HG02610 (cell line): ENCODE measurements around the gene PRKCE.
A peak's percentile ranks its signal among the peaks of the same experiment; 100 is the strongest.

Source experiments
- ATAC-seq: cut with Tn5 transposase; IDR thresholded peaks from one replicate; pipeline ENCODE4 v1.9.1; 2021; ENCODE audit warnings: mild to moderate bottlenecking, moderate library complexity; ENCODE audit not compliant: unreplicated experiment

PRKCE gene

DNA sequence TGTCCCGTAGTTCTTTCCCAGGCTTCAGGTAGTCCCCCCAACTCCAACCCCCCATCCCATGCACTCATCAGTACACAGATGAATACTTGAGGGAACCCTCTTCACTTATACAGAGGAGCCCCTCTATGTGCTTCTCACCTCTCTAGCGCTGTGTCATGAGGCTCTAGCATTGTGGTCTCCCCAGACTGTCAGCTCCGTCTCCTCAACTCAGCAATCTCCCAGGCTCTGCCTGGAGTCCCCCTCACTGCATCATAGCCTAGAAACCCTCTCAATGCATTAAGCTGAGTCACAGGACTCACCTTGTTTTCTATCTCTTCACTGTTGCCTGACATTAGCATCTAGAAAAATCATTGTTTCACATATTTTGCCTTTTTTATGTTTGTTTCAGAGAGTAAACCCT, 20.2 kb upstream of the PRKCE start:
- ATAC-seq: no peak

DNA sequence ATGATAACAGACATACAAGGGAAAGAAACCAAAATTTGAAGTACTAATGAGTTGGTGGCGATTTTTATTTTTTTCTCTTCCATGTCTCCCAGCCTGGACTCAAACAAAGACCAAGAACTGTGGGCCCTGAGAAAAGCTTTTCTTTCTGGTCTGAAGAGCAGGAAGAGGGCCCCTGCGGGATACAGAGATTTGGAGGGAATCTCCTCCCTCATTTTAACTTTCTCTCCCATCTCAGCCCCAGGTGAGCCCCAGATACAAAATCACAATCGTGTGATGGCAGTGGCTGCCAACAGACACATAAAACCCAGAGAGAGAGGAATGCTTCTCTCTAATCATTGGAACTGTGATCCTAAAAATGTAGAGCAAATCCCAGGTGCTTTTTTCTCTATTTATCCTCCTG, 19.5 kb upstream of the PRKCE start:
- no peak for ATAC-seq

DNA sequence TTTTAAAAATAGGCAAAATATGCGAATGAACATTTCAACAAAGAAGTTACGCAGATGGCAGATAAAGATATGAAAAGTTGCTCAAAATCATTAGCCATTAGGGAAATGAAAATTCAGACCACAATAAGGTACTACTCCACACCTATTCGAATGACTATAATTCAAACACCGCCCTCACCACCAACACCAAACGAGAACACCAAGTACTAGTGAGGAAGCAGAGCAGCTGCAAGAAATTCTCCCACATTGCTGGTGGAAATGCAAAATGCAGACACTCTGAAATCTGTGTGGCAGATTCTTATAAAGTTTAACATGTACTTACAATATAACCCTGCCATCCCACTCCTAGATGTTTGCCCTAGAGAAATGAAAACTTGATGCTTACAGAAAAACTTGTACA, 17.3 kb upstream of the PRKCE start:
- no peak for ATAC-seq

DNA sequence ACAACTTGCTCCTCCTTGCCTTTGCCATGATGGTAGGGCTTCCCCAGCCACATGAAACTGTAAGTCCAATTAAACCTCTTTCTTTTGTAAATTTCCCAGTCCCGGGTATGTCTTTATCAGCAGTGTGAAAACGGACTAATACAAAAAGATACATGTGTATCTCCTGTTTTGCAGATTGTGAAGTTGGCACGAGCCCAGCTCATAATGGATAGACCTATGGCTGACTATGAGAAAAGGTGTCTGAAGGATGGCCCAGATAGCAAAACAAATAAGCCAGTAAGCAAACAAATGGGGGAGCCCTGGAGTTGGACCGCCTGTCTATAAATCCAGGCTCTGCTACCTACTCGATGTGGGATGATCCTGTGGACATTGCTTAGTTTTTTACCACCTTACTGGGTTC, 15.5 kb upstream of the PRKCE start:
- no peak for ATAC-seq

DNA sequence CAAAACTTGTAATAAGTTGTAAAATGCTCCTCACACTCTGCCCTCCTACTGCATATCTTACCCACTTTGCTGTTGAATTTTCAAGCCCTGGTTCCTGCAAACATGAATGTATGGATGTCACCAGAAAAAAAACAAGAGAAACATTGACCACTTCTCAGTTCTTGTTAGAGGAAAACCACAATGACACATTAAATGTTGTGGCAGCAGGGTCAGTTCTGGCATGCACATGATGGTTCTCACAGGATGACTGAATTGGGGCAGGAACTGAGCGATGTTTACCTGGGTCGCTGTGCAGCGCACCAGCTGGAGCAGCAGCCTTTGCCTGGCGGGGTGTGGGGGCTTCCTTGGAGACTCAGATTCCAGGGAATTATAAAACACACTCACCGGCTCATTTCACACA, 14.0 kb upstream of the PRKCE start:
- ATAC-seq: peak; percentile 83

DNA sequence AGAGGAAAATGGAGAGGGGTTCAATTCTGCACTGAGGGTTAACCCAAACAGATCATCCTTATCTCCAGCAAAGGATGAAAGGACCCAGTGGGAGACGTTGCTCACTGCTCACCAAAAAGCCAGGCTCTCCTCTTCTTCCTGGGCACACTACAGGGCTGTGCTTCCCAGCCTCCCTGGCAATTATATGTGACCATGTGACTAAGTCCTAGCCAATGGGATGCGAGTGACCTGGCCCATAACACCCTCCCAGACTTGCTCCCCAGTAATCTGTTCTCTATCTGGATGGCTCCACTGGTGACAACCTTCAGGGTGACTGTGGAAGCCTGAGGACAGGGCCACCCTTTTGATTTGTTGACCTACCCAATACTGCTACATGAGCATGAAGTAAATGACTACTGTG, 10.9 kb upstream of the PRKCE start:
- ATAC-seq: no peak

DNA sequence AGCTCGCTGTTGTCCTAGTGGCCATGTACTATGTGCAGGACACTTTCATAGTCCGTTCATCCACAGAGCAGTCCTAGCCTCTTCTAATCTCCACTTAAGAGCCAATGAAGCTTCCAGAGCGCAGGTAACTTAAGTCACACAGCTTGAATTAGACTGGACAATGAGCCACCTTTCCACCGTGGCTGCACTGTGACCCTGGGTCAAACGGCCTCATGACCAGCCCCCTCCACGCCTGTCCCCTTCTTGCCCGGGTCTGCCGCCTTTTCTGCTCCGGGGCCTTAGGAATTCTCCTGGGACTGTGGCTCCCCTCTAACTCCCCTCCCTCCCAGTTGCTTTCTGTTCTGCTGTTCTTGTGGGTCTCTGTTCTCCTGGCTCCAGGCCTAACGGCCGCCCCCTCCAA, 8.4 kb upstream of the PRKCE start:
- no peak for ATAC-seq

DNA sequence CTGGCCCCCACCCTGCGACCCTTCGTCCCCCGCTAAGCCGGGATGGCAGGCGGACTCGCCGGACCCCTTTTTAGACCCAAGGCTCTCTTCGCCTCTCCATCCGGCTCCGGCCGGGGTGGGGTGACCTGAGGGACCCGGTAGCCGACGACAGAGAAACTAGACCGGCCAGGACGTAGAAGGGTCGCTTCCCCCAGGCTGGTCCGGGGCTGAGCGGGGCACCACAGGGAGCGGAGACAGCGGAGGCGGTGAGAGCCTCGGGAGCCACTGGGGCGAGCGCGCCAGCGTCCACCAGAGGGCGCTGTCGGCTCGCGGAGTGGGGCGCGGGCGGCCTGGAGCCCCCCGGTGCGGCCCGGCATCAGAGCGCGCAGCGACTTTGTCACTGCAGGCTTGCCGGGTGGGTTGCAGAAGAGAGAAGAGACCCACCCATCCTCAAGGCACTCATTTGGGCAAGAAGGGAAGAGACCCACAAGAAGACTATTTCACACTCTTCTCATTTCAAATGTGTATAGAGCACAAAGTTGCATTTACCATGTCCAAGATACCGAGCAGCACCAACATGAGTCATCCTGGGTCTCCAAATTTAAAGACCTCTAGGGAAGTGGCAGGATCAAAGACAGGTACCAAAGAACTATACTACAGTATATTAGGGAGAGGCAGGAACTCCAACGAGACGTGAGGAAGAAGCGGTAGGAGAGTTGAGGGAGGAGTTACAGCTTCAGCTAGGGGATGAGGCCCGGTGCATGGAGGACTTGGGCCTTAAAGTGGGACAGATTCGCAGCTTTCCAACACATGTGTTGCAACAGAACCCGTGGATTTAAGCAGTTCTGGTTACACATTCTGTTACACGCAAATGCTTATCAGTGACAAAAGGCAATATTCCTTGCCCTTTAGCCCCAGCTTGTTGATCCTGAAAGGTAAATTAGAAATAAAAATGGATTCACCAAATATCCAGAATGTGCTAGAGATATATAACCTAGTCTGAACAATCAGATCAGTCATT, 7.6 kb upstream of the PRKCE start:
- peak; percentile 75 for ATAC-seq

DNA sequence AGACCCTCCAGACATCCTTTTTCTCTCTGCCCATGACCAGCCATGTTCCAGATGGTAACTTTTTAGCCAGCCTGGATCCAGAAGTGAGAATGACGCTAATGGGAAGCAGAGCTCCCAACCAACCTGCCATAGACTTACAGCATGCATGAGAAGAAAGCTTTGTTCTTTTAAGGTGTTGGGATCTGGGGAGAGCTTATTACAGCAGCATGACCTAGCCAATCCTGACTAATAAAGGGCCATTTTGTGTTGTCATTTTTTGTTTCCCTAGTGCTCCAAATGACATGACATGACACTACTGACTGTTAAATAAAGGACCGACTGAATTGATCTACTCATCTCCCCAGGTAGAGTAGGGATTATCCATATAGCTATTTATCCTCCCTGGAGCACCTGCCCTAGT, 5.2 kb upstream of the PRKCE start:
- ATAC-seq: no peak

DNA sequence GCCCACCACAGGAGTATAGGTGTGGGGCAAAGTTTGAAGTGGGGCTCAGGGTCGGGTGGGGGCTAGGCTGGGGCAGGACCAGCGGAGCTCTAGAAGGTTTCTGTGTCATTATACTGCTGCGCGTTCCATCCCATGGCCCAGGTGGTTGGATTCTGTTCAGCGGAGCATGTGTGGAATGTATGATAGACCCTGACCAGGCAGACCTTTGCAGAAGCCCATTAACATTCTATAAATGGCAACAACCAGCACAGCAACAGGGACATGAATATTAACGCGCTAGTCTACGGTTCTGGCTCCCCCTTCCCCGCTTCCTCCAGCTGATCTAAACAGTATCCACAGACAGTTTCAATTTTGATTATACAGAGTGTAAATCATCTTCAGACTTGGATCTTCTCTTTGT, 4.1 kb upstream of the PRKCE start:
- no peak for ATAC-seq

DNA sequence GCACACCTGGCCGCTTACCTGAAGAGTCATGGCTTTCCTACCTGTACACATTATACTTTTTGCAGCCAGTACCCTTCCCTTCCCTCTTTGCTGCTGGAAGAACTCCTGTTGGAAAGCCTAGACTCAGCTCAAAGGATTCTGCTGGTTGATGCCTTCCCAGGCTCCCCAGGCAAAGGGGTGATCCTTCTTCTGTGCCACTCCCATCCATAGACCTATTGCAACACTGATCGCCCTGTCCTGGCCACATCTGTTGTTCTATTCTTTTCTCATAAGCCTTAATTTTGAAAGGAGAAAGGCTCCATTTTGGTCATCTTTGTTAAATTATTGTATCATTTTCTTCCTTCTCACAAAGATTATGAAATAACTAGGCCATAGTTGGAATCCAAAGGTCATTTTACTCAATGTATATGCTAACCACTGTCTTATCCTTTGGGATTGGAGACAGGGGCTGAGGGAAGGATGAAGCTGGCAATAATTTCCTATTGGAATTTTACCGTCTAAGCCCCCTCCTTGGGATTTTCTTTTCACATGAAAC, 3.4 kb upstream of the PRKCE start:
- ATAC-seq: no peak

DNA sequence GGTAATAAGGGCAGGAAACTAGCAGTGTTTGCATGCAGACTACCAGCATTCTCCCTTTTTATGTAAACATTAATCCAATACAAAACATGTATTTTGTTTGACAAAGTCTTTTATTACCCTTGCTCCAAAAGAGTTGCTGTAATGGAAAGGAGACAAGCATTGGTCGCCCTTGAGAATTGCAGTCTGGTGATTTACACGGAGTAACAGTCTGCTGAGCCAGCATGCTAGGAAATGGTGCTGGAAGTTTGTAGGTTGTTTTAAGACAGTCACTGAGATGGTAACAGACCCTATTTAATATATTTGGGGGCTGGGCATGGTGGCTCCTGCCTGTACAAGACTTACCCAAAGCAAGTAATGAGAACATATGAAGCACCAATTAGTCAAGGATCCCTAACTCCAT, 2.8 kb upstream of the PRKCE start:
- ATAC-seq: no peak

DNA sequence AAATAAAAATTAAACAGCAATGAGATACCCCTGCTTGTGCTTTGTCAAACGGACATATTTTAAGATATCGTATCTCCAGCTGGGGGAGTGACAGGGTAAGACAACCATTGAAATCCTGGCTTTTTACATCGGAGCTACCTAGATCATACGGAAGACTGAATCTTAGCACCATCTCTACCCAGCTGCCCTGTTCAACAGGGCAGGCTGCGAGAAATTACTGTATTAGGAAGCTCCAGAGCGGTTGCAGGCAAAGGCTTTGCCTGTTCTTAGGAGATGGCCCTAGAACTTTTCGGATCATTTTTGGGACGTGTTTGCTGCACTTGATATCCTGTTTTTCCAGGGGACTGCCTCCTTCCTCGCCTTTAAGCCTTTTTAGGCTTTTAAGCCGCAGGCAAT, 2.0 kb upstream of the PRKCE start:
- no peak for ATAC-seq

DNA sequence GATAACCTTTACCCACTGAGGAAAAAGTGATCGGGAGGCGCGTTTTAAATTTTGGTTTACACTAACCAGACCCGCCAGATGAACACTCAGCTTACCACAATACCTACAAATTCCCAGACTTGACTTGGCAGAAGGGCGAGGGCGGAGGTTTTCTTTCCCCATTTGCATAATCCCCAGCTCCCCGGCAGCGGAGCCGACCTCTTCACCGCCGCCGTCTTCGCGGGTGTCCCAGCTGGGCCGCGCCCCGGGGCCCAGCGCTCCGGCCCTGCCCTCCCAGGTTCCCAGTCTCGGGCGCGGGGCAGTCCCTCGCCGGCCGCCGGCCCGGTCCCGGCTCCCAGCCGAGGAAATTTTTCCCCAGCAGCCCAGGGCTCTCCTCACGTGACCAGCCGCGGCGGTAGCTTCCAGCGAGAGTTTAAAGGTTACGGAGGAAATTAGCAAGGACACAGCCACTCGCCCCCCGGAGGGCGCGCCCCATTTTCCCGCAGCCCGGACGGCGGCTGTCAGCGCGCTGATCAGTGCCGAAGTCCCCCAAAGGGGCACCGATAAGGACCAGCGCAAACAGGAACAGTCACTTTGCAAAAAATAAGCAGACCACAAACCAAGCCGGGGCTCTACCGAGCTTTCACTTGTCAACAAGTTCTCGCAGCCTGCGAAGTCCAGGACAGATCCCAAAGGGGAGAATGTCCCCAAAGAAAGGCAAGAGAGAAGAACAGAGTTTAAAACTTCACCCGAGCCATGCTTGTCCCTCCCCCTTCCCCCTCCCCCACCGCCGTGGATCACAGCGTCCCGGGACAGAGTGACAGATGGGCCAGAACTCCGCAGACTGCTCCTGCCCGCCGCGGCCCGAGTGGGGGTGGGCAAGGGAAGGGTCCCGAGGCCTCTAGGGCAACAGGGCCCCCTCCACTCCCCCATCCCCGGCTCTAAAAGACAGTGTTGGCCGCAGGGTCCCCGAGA, 1.3 kb upstream of the PRKCE start:
- ATAC-seq: peak; percentile 29

DNA sequence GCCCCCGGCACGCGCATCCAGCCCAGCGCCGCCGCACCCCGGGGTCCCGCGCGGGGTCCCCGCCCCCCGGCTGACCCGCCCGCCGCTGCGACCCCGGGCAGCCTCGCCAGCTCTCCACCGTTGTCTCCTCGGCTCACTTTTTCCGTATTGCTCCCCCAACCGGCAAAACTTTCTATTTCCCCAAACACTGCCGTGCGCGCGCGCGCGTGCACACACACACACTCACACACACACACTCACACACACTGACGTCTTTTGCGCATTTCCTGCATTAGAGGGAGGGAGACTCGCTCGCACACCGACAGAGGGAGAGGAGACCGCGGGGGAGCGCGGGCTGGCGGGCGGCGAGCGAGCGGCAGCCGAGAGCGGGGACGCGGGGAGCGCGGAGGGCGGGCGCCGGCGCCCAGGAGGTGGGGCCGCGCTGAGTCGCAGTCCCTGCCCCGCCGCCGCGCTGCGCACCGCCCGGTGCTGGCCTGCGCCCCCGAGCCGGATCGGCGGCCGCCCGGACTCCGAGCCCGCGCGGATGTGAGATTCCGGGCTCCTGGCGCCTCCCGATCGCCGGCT, 542 bp upstream of the PRKCE start:
- peak; percentile 74 for ATAC-seq

DNA sequence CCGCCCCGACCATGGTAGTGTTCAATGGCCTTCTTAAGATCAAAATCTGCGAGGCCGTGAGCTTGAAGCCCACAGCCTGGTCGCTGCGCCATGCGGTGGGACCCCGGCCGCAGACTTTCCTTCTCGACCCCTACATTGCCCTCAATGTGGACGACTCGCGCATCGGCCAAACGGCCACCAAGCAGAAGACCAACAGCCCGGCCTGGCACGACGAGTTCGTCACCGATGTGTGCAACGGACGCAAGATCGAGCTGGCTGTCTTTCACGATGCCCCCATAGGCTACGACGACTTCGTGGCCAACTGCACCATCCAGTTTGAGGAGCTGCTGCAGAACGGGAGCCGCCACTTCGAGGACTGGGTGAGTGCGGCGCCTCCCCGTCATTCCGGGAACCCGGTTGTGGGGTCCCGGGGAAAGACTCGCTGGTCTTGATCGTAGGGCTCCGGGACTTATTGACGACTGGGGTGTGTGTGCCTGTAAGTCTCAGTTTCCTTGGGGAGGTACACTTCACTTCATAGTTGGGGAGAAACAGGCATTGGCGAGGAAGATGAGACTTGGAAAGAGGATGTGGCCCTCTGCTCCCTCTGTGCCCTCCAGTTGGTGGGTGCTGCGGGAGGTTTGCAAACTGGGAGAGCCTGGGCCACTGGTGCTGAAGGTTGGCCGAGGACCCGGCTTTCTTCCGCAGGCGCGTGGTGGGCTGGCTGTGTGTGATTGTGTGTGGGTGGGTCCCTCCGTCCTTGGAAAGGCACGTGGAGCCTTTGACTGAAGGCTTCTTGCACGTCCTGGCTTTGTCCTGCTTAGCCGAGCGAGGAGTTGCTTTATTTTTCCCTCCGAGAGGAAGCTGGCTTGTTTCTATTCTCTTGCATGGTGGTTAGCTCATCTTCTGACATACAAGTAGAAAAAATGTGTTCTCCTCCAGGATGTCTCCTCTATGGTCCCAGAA, 886 bp downstream of the PRKCE start:
- ATAC-seq: no peak

DNA sequence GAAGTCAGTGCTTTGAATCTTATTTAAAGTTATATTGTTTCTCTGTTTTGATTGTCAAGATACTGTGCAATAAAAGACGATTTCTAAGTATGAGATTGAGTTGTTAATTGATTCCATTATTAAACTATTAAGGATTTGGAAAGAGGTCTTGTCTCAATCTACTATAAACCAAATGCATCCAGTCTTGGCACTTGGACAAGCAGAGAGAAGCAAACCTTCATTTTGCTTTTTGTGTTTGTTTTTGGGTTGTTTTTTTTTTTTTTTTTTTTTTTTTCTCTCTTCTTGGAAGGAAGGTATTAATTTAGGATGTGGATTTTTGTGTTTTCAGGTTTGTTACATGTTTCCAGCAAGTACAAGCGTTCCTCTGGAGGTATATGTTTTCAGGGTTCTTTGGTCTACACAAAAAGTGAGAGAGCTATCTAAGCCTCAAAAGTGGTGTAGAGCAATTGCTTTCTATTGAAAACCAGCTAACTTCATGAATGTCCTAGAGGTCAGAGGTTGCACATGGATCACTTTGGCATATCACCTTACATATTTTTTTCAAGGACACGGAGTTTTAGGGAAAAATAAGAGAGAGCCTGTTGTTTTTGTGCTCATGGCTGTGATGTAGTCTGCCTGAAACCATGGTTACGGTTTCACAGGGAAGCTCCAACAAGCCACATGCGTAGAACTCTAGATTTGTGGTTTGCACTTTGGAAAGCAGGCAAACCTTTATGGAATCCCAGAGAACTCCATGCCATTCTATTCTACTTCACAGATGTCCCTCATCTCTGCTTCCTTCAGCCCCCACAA, 1.8 kb downstream of the PRKCE start:
- ATAC-seq: no peak

DNA sequence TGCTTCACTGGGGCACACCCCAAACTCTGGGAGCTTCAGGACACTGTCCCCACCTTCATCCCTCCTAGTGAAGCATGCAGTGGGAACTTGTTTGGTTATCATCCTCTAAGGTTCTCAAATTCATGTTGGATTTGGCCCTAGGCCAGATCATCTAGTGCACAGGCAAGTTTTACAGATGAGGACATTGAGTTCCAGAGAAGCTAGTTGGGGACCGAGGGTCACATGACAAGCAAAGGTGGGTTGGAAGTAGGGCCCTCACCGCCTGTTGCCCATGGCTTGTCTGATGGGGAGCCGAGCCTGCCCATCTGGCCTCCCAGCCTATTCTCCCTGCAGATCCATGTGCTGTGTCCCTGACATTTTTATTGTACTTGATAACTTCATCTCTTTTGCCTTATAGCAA, 2.8 kb downstream of the PRKCE start:
- no peak for ATAC-seq

DNA sequence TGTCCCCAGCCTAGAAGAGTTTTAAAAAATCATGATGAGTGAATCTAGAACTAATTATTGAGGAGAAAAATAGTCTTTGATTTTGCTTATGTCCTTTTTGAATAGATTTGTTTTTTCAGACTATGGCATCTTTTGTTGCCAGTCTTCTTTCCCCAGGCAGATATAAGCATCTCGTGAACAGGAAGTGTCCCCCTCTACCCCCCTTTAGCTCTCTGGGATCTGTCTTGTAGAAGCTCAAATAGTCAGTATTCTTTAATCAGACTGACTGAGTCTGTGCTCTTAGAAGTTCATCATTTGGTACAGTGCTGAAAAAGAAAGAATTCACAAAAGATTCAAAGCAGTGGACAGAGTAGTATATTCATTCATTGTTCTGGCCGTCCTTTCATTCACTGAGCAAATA, 10.4 kb downstream of the PRKCE start:
- no peak for ATAC-seq
